SH-SY5Y (cell line): ENCODE data around the gene ZNF214.

Source experiments
- GATA2 ChIP-seq: IDR thresholded peaks from 2 replicates; pipeline ENCODE4 v1.6.1; 2011; ENCODE audit warnings: mild to moderate bottlenecking, low read depth, low read length
- GATA3 ChIP-seq: IDR thresholded peaks from 2 replicates; pipeline ENCODE4 v1.6.1; 2011; ENCODE audit warnings: low read depth, mild to moderate bottlenecking, low read length, moderate library complexity

DNA sequence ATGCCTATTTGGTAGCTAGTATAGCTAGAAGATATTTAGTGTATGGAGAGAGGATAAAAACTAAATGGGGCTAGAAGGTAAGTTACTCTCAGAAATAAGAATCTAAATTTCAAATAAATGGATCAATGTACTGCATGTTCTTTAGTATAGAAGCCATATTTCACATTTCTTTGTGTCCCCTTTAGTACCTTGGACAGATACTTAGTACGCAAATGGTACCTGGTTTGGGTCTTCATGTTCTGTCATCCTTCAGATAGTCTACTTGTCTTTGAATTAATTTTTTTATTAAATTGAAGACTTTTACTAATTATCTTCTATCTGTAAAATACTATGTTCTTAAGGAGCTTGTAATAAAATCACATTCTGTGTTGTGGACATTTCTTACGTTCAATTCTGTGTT, 42.4 kb upstream of the ZNF214 start:
- no peak for TF ChIP-seq GATA2
- no peak for TF ChIP-seq GATA3
